Neural cell (in vitro differentiated cells): ENCODE measurements around the gene FARP2. TPM values are rescaled to one million over a fixed set of nuclear protein-coding genes. Genes with fewer than 3 reads are reported as not detected.

Experiments
- H2AFZ ChIP-seq: fragments of 200-600, 300-800 bp; sonication (generic), shearing (Covaris generic); 2 replicates; pipeline ENCODE4 v1.6.0; 2014; ENCODE audit warnings: low read depth, mild to moderate bottlenecking, antibody characterized with exemption, low read length, moderate library complexity
- H3F3A ChIP-seq: fragments of 200-600 bp; shearing (Covaris generic); 2 replicates; pipeline ENCODE4 v1.6.1; 2016; ENCODE audit warnings: mild to moderate bottlenecking, moderate library complexity, mixed read lengths, antibody characterized with exemption, low read length; ENCODE audit not compliant: insufficient read depth, poor library complexity, severe bottlenecking
- H3K27ac ChIP-seq: fragments of 200-600, 300-800 bp; sonication (generic), shearing (Covaris generic); 2 replicates; pipeline ENCODE4 v1.5.1; 2014; ENCODE audit warnings: mild to moderate bottlenecking, low read length, moderate library complexity
- H3K27me3 ChIP-seq: fragments of 300-800, 200-600 bp; sonication (generic), shearing (Covaris generic); 2 replicates; pipeline ENCODE4 v1.6.0; 2014; ENCODE audit warnings: mild to moderate bottlenecking, low read depth, low read length, moderate library complexity; ENCODE audit not compliant: insufficient read depth
- H3K36me3 ChIP-seq: fragments of 300-800, 200-600 bp; sonication (generic), shearing (Covaris generic); 2 replicates; pipeline ENCODE4 v1.5.1; 2014; ENCODE audit warnings: mild to moderate bottlenecking, antibody characterized with exemption, low read length, moderate library complexity; ENCODE audit not compliant: insufficient read depth
- H3K4me2 ChIP-seq: fragments of 300-800, 200-600 bp; sonication (generic), shearing (Covaris generic); 2 replicates; pipeline ENCODE4 v1.6.0; 2014; ENCODE audit warnings: mild to moderate bottlenecking, low read length
- H3K4me3 ChIP-seq: fragments of 300-800, 200-600 bp; sonication (generic), shearing (Covaris generic); 2 replicates; pipeline ENCODE4 v1.5.1; 2014; ENCODE audit warnings: mild to moderate bottlenecking, low read length, moderate library complexity
- H3K79me2 ChIP-seq: fragments of 200-600 bp; shearing (Covaris generic); replicated peaks from 2 replicates; pipeline ENCODE4 v1.6.0; 2014; ENCODE audit warnings: mild to moderate bottlenecking, low read length, moderate library complexity; ENCODE audit not compliant: insufficient read depth
- H3K9ac ChIP-seq: fragments of 300-800, 200-600 bp; sonication (generic), shearing (Covaris generic); 2 replicates; pipeline ENCODE4 v1.6.1; 2016; ENCODE audit warnings: mild to moderate bottlenecking, low read length, mixed read lengths
- H3K9me2 ChIP-seq: fragments of 200-600 bp; shearing (Covaris generic); 2 replicates; pipeline ENCODE4 v1.6.1; 2016; ENCODE audit warnings: mild to moderate bottlenecking, low read length, mixed read lengths; ENCODE audit not compliant: insufficient read depth
- H3K9me3 ChIP-seq: fragments of 200-600, 300-800 bp; sonication (generic), shearing (Covaris generic); 2 replicates; pipeline ENCODE4 v1.6.1; 2016; ENCODE audit warnings: mild to moderate bottlenecking, mixed run types, low read length, moderate library complexity, mixed read lengths
- H4K20me1 ChIP-seq: fragments of 200-600 bp; shearing (Covaris generic); 2 replicates; pipeline ENCODE4 v1.6.1; 2016; ENCODE audit warnings: mild to moderate bottlenecking, mixed run types; ENCODE audit not compliant: insufficient read depth
- CTCF ChIP-seq: fragments of 450-650 bp; IDR thresholded peaks from 2 replicates; pipeline ENCODE4 v1.5.1; 2014; ENCODE audit warnings: antibody characterized with exemption, mild to moderate bottlenecking, moderate library complexity; ENCODE audit not compliant: poor library complexity, severe bottlenecking
- EP300 ChIP-seq: fragments of 450-650 bp; conservative IDR thresholded peaks from 2 replicates; pipeline ENCODE4 v1.6.1; 2014; ENCODE audit warnings: antibody characterized with exemption, mild to moderate bottlenecking, moderate library complexity; ENCODE audit not compliant: poor library complexity, severe bottlenecking
- EZH2 ChIP-seq: fragments of 200-600, 300-800 bp; shearing (Covaris generic), sonication (generic); IDR thresholded peaks from 2 replicates; pipeline ENCODE4 v1.6.1; 2014; ENCODE audit warnings: antibody characterized with exemption, low read length, borderline replicate concordance, mild to moderate bottlenecking; ENCODE audit not compliant: insufficient read depth, poor library complexity, severe bottlenecking
- MXI1 ChIP-seq: fragments of 450-650 bp; conservative IDR thresholded peaks from 2 replicates; pipeline ENCODE4 v1.6.1; 2014; ENCODE audit warnings: antibody characterized with exemption, mild to moderate bottlenecking; ENCODE audit not compliant: poor library complexity, severe bottlenecking
- POLR2AphosphoS5 ChIP-seq: IDR thresholded peaks from 2 replicates; pipeline ENCODE4 v1.6.1; 2012
- RAD21 ChIP-seq: fragments of 450-650 bp; conservative IDR thresholded peaks from 2 replicates; pipeline ENCODE4 v1.6.1; 2014; ENCODE audit warnings: antibody characterized with exemption, mild to moderate bottlenecking, moderate library complexity
- SMC3 ChIP-seq: fragments of 450-650 bp; conservative IDR thresholded peaks from 2 replicates; pipeline ENCODE4 v1.6.1; 2014; ENCODE audit warnings: antibody characterized with exemption, mild to moderate bottlenecking, moderate library complexity; ENCODE audit not compliant: poor library complexity
- TAF1 ChIP-seq: IDR thresholded peaks from 2 replicates; pipeline ENCODE4 v1.6.1; 2012; ENCODE audit warnings: low read depth
- polyA plus RNA-seq: library from polyadenylated mRNA; depleted of rRNA; stranded (reverse); fragments of >200 nt; gene quantifications from 2 replicates; pipeline ENCODE4 v1.2.3, GENCODE V29; 2014
- TF ChIP-seq, protein P1 (sequence below): IDR thresholded peaks from 2 replicates; pipeline ENCODE4 v1.6.1; 2012; ENCODE audit warnings: borderline replicate concordance

Gene FARP2
- polyA plus RNA-seq, 1 donor from 2014 or later, result 13.3 TPM

DNA sequence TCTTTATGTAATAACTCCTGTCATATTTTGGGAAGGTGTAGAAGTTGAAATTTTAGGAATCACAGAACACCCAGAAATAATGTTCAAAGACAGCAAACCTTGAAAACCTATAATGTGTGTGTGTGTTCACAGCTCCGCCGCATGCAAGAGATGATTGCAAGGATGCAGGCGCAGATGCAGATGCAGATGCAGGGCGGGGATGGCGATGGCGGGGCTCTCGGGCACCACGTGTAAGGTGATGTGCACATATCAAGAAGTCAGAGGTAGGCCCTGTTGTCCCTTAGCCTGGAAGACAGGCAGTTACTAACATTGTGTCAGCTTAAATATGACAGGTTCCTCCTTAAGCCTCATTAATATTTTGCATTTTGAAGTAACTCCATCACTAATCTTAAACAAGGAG lies 6.1 kb upstream of the FARP2 start:
- Histone ChIP-seq H3K9me2 (no peaks in the 10 kb centered on the region), H3K9ac (no peak overlapping the region), H3K27me3 (no peaks in the 10 kb centered on the region), H3K4me3 (no peak overlapping the region), H4K20me1 (no peaks in the 10 kb centered on the region), H3K36me3 (peaks cover 13% of the 10 kb centered on the region), H3K4me2 (no peak overlapping the region), H2AFZ (no peak overlapping the region), H3K9me3 (no peaks in the 10 kb centered on the region), H3F3A (no peaks in the 10 kb centered on the region), H3K79me2 (no peaks in the 10 kb centered on the region), H3K27ac (no peak overlapping the region)
- TF ChIP-seq CTCF (no peak), EP300 (no peak), POLR2AphosphoS5 (no peak), TAF1 (no peak), SMC3 (no peak), MXI1 (no peak), EZH2 (no peak)
- TF ChIP-seq, protein P1, sequence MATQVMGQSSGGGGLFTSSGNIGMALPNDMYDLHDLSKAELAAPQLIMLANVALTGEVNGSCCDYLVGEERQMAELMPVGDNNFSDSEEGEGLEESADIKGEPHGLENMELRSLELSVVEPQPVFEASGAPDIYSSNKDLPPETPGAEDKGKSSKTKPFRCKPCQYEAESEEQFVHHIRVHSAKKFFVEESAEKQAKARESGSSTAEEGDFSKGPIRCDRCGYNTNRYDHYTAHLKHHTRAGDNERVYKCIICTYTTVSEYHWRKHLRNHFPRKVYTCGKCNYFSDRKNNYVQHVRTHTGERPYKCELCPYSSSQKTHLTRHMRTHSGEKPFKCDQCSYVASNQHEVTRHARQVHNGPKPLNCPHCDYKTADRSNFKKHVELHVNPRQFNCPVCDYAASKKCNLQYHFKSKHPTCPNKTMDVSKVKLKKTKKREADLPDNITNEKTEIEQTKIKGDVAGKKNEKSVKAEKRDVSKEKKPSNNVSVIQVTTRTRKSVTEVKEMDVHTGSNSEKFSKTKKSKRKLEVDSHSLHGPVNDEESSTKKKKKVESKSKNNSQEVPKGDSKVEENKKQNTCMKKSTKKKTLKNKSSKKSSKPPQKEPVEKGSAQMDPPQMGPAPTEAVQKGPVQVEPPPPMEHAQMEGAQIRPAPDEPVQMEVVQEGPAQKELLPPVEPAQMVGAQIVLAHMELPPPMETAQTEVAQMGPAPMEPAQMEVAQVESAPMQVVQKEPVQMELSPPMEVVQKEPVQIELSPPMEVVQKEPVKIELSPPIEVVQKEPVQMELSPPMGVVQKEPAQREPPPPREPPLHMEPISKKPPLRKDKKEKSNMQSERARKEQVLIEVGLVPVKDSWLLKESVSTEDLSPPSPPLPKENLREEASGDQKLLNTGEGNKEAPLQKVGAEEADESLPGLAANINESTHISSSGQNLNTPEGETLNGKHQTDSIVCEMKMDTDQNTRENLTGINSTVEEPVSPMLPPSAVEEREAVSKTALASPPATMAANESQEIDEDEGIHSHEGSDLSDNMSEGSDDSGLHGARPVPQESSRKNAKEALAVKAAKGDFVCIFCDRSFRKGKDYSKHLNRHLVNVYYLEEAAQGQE, result no peak

- TF ChIP-seq SMC3 (no peak), EZH2 (no peak), CTCF (no peak), RAD21 (no peak), TAF1 (no peak), EP300 (no peak), MXI1 (no peak), POLR2AphosphoS5 (no peak)
- TF ChIP-seq, protein P1, result no peak
- Histone ChIP-seq H3K9me2 (no peaks in the 10 kb centered on the region), H3K4me3 (no peak overlapping the region), H3F3A (no peaks in the 10 kb centered on the region), H3K9ac (no peak overlapping the region), H3K4me2 (no peak overlapping the region), H3K79me2 (no peaks in the 10 kb centered on the region), H3K27me3 (no peaks in the 10 kb centered on the region), H3K27ac (no peak overlapping the region), H2AFZ (no peak overlapping the region), H3K9me3 (no peaks in the 10 kb centered on the region), H4K20me1 (no peaks in the 10 kb centered on the region), H3K36me3 (peaks cover 13% of the 10 kb centered on the region)
These were observed 5.6 kb upstream of the FARP2 start for GRCh38 chr2:241350530-241350877.
